ENCODE data around the gene NOP14.

- TF ChIP-seq POLR2AphosphoS5 (IDR thresholded peaks at IDR 0.05; ENCODE audit: low read depth, low read length), result no peak
- TF ChIP-seq POLR2A (IDR thresholded peaks at IDR 0.05; ENCODE audit: low read depth, low read length), result no peak
- TF ChIP-seq TAF1 (IDR thresholded peaks at IDR 0.05; ENCODE audit: borderline replicate concordance, low read depth, low read length), result no peak
Measured at GRCh38 chr4:2971275-2971674, 8.1 kb upstream of the NOP14 start.

Data from GM12892 (cell line).